KMS-11 (cell line): ENCODE results near the gene NCS1.

Experiments
- H2AFZ ChIP-seq: fragments of 200-600 bp; sonication (generic); 2 replicates; pipeline ENCODE4 v1.6.1; 2016; ENCODE audit warnings: antibody characterized with exemption, mixed run types, low read depth
- H3K27ac ChIP-seq: fragments of 200-600 bp; sonication (generic); 2 replicates; pipeline ENCODE4 v1.6.1; 2016; ENCODE audit warnings: mild to moderate bottlenecking, mixed run types
- H3K27me3 ChIP-seq: fragments of 200-600 bp; sonication (generic); 2 replicates; pipeline ENCODE4 v1.6.1; 2017; ENCODE audit warnings: mild to moderate bottlenecking, low read depth, mixed run types, moderate library complexity; ENCODE audit not compliant: insufficient read depth
- H3K36me3 ChIP-seq: fragments of 200-600 bp; sonication (generic); 2 replicates; pipeline ENCODE4 v1.6.1; 2017; ENCODE audit warnings: mild to moderate bottlenecking, mixed run types; ENCODE audit not compliant: insufficient read depth
- H3K4me1 ChIP-seq: fragments of 200-600 bp; sonication (generic); 2 replicates; pipeline ENCODE4 v1.6.1; 2016; ENCODE audit warnings: mild to moderate bottlenecking, low read depth, mixed run types; ENCODE audit not compliant: poor library complexity, severe bottlenecking
- H3K4me2 ChIP-seq: fragments of 200-600 bp; sonication (generic); 2 replicates; pipeline ENCODE4 v1.7.0; 2016; ENCODE audit warnings: mild to moderate bottlenecking, mixed run types
- H3K4me3 ChIP-seq: fragments of 200-600 bp; sonication (generic); IDR thresholded peaks from 2 replicates; pipeline ENCODE4 v1.6.1; 2017; ENCODE audit warnings: low read depth, low read length, mixed read lengths; ENCODE audit not compliant: insufficient read depth
- H3K79me2 ChIP-seq: fragments of 200-600 bp; sonication (generic); 2 replicates; pipeline ENCODE4 v1.6.1; 2016; ENCODE audit warnings: low read depth, mixed run types; ENCODE audit not compliant: insufficient read depth
- H3K9ac ChIP-seq: fragments of 200-600 bp; sonication (generic); 2 replicates; pipeline ENCODE4 v1.6.1; 2016; ENCODE audit warnings: mild to moderate bottlenecking, mixed run types
- H4K20me1 ChIP-seq: fragments of 200-600 bp; sonication (generic); 2 replicates; pipeline ENCODE4 v1.6.1; 2016; ENCODE audit warnings: mild to moderate bottlenecking, mixed run types; ENCODE audit not compliant: insufficient read depth
- CTCF ChIP-seq: fragments of 200-600 bp; sonication (generic); conservative IDR thresholded peaks from 2 replicates; pipeline ENCODE4 v1.6.1; 2017; ENCODE audit warnings: low read depth, mild to moderate bottlenecking, antibody characterized with exemption, low read length, moderate library complexity, mixed read lengths

Gene NCS1

GRCh38 chr9:130229759-130230158 is 57.6 kb downstream of the NCS1 start:
- H3K27ac ChIP-seq: no peak overlapping the region
- no peak overlapping the region for H3K9ac ChIP-seq
- no peaks in the 10 kb centered on the region; the same call in 1 of the 2 replicates for H3K36me3 ChIP-seq
- no peaks in the 10 kb centered on the region for H3K79me2 ChIP-seq
- no peaks in the 10 kb centered on the region for H3K27me3 ChIP-seq
- H2AFZ ChIP-seq: no peak overlapping the region
- no peak overlapping the region for H3K4me2 ChIP-seq
- TF ChIP-seq CTCF: no peak
- H4K20me1 ChIP-seq: no peaks in the 10 kb centered on the region
- H3K4me1 ChIP-seq: no peaks in the 10 kb centered on the region
- H3K4me3 ChIP-seq: no peak overlapping the region

GRCh38 chr9:130230631-130231030 is 58.4 kb downstream of the NCS1 start:
- no peak for TF ChIP-seq CTCF
- no peaks in the 10 kb centered on the region; the same call in 1 of the 2 replicates for H3K36me3 ChIP-seq

GRCh38 chr9:130232899-130233586 is 60.8 kb downstream of the NCS1 start:
- no peak overlapping the region for H3K4me3 ChIP-seq
- no peak for TF ChIP-seq CTCF
- no peaks in the 10 kb centered on the region for H4K20me1 ChIP-seq
- H3K27me3 ChIP-seq: no peaks in the 10 kb centered on the region
- H3K27ac ChIP-seq: no peak overlapping the region
- no peaks in the 10 kb centered on the region for H3K36me3 ChIP-seq
- H2AFZ ChIP-seq: no peak overlapping the region
- no peak overlapping the region for H3K9ac ChIP-seq
- H3K4me2 ChIP-seq: no peak overlapping the region
- no peaks in the 10 kb centered on the region for H3K79me2 ChIP-seq
- H3K4me1 ChIP-seq: no peaks in the 10 kb centered on the region

More at GRCh38 chr9:130230631-130231030, 58.4 kb downstream of the NCS1 start:
- H3K4me1 ChIP-seq: no peaks in the 10 kb centered on the region
- no peak overlapping the region for H3K4me3 ChIP-seq
- no peaks in the 10 kb centered on the region for H4K20me1 ChIP-seq
- H3K4me2 ChIP-seq: no peak overlapping the region
- no peak overlapping the region for H3K9ac ChIP-seq
- no peaks in the 10 kb centered on the region for H3K79me2 ChIP-seq
- H3K27me3 ChIP-seq: no peaks in the 10 kb centered on the region
- H3K27ac ChIP-seq: no peak overlapping the region
- no peak overlapping the region for H2AFZ ChIP-seq

- no peak overlapping the region for H3K4me3 ChIP-seq
- H4K20me1 ChIP-seq: no peaks in the 10 kb centered on the region
- H3K4me2 ChIP-seq: no peak overlapping the region
- H3K27ac ChIP-seq: no peak overlapping the region
- no peaks in the 10 kb centered on the region for H3K79me2 ChIP-seq
- no peak overlapping the region for H3K9ac ChIP-seq
- no peak for TF ChIP-seq CTCF
- no peaks in the 10 kb centered on the region for H3K27me3 ChIP-seq
- peaks cover under 1% of the 10 kb centered on the region for H3K4me1 ChIP-seq
- H3K36me3 ChIP-seq: no peaks in the 10 kb centered on the region
- H2AFZ ChIP-seq: no peak overlapping the region
Measured at GRCh38 chr9:130233587-130233945, 61.4 kb downstream of the NCS1 start.
